Stimulated activated CD8-positive, alpha-beta memory T cell treated with anti-CD3 and anti-CD28 coated beads, Interleukin-7, amount 100 ng/mL, for 1 hour (primary cell): Measurements from ENCODE around the gene DNAJC19.
"Not testable (repeated sequence)": the region's sequence is repeated elsewhere in the genome, so short reads cannot be mapped to it uniquely, and the experiment has no call there.

Experiments
- DNase-seq, 2 donors: peaks; one replicate each; pipeline ENCODE4 v3.0.0-alpha.2; 2020; ENCODE audit warnings: low read depth in 2 of 2

DNAJC19 gene

GRCh38 chr3:180989291-180990163, at the start of gene DNAJC19:
TSS of gene DNAJC19 (minus strand) at chr3:180989736. CDS start at chr3:180989602, 134 bp downstream.
- DNase-seq = peak; percentile 73 to 74

GRCh38 chr3:181030948-181031347, 41.4 kb upstream of the DNAJC19 start:
- no peak for DNase-seq

GRCh38 chr3:181025204-181025603, 35.7 kb upstream of the DNAJC19 start:
- no peak for DNase-seq

GRCh38 chr3:181017690-181018089, 28.2 kb upstream of the DNAJC19 start:
- no peak for DNase-seq

- DNase-seq = no peak
Observed at GRCh38 chr3:181009225-181009624, 19.7 kb upstream of the DNAJC19 start.

GRCh38 chr3:181008796-181009195, 19.3 kb upstream of the DNAJC19 start:
- no peak for DNase-seq

GRCh38 chr3:181007262-181007661, 17.7 kb upstream of the DNAJC19 start:
- no peak for DNase-seq

- DNase-seq = no peak
Observed at GRCh38 chr3:181006541-181006940, 17.0 kb upstream of the DNAJC19 start.

- not testable (repeated sequence) for DNase-seq
Observed at GRCh38 chr3:181003469-181003868, 13.9 kb upstream of the DNAJC19 start.

GRCh38 chr3:181002331-181002730, 12.8 kb upstream of the DNAJC19 start:
- DNase-seq = not testable (repeated sequence)

- no peak for DNase-seq
Observed at GRCh38 chr3:180996415-180996932, 6.9 kb upstream of the DNAJC19 start.

- DNase-seq = no peak
Observed at GRCh38 chr3:180990505-180990904, 969 bp upstream of the DNAJC19 start.

- DNase-seq = no peak
Observed at GRCh38 chr3:180987344-180987743, 2.2 kb downstream of the DNAJC19 start.

GRCh38 chr3:180986366-180986765, 3.2 kb downstream of the DNAJC19 start:
- not testable (repeated sequence) for DNase-seq

GRCh38 chr3:180983136-180983535, 6.4 kb downstream of the DNAJC19 start:
- no peak for DNase-seq

- DNase-seq = no peak
Observed at GRCh38 chr3:180981912-180982311, 7.6 kb downstream of the DNAJC19 start.

- no peak for DNase-seq
Observed at GRCh38 chr3:180980611-180981010, 8.9 kb downstream of the DNAJC19 start.

- no peak for DNase-seq
Observed at GRCh38 chr3:180979961-180980360, 9.6 kb downstream of the DNAJC19 start.

GRCh38 chr3:180977498-180977897, 12.0 kb downstream of the DNAJC19 start:
- DNase-seq = no peak

GRCh38 chr3:180974286-180974685, 15.2 kb downstream of the DNAJC19 start:
- no peak for DNase-seq

- DNase-seq = no peak
Observed at GRCh38 chr3:180973543-180973942, 16.0 kb downstream of the DNAJC19 start.

GRCh38 chr3:180970931-180971330, 18.6 kb downstream of the DNAJC19 start:
- DNase-seq = no peak

GRCh38 chr3:180962530-180962929, 27.0 kb downstream of the DNAJC19 start:
- no peak for DNase-seq
